Testis (tissue), 3 donors: ENCODE results near the gene GLIS1. TPM values are rescaled to one million over a fixed set of nuclear protein-coding genes. Genes with fewer than 3 reads are reported as not detected.

Source experiments
- DNase-seq: peaks from one replicate; pipeline ENCODE4 v3.0.0-alpha.2; 2019
- H3K27ac ChIP-seq, 2 donors: fragments of 200-600 bp; sonication (generic); one replicate each; pipeline ENCODE4 v1.5.1; 2019
- H3K27me3 ChIP-seq: fragments of 200-600 bp; sonication (generic); one replicate; pipeline ENCODE4 v1.5.1; 2019
- H3K36me3 ChIP-seq: fragments of 200-600 bp; sonication (generic); one replicate; pipeline ENCODE4 v1.5.1; 2017; ENCODE audit warnings: low read depth; ENCODE audit errors: missing control alignments
- H3K4me1 ChIP-seq: fragments of 200-600 bp; sonication (generic); one replicate; pipeline ENCODE4 v1.5.1; 2019
- H3K4me3 ChIP-seq, 2 donors: fragments of 200-600 bp; sonication (generic); one replicate each; pipeline ENCODE4 v1.5.1; 2017 to 2019
- H3K9me3 ChIP-seq: fragments of 200-600 bp; sonication (generic); one replicate; pipeline ENCODE4 v1.5.1; 2017
- POLR2A ChIP-seq: fragments of 450-650 bp; IDR thresholded peaks from one replicate; pipeline ENCODE4 v1.6.1; 2017; ENCODE audit warnings: antibody characterized with exemption, mild to moderate bottlenecking, moderate library complexity
- WGBS, 2 donors: methylation state at CpG; one replicate each; pipeline ENCODE4 v1.1.5; 2018; 5-methylcytosine and 5-hydroxymethylcytosine counted together
- intact Hi-C: fragments of 100-400 bp; cut with DNase I; formaldehyde crosslinking; loops from one replicate; pipeline ENCODE4 v1.15.1; 2023; ENCODE audit warnings: low total_unique reads
- polyA plus RNA-seq: library from polyadenylated mRNA; stranded (reverse); fragments of 350-450 nt; fragmentation: Illumina TruSeq; extraction: RNeasy Lipid Tissue Mini Kit (QIAGEN cat#74804); gene quantifications from one replicate; pipeline ENCODE4 v1.2.3, GENCODE V29; 2014; ENCODE audit warnings: low read depth, low replicate concordance; ENCODE audit not compliant: insufficient read depth
- total RNA-seq, 2 donors: library from RNA; depleted of rRNA; stranded (reverse); fragments of >200 nt; gene quantifications; one replicate each; pipeline ENCODE4 v1.2.3, GENCODE V29; 2016
- TF ChIP-seq, protein P1 (sequence below), 3 experiments: fragments of 450-650 bp in 2 of 3; fragments of 200-600 bp in 1 of 3; sonication (generic) in 1 of 3; IDR thresholded peaks; one replicate each; pipeline ENCODE4 v1.5.1; 2016 to 2019; ENCODE audit warnings: antibody characterized with exemption in 3 of 3, mild to moderate bottlenecking in 2 of 3, moderate library complexity in 1 of 3

The GLIS1 gene
- total and polyA plus RNA-seq, 3 donors from 2014 or later = 2.9 to 6.1 (median 3.8) TPM

DNA sequence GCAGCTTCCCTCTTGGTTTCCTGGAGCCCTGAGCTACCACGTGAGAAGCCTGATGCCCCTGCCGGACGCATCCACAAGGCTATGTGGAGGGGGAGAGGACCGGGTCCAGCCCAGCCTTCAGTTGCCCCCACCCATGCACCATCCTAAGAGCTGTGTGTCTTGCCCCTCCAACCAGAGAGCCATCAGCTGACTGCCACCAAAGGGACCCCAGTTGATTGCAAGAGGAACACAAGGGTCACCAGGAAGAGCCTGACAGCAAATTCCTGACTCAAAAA, 81.5 kb downstream of the GLIS1 start:
- Histone ChIP-seq H3K4me1 (no peaks in the 10 kb centered on the region), H3K27me3 (no peaks in the 10 kb centered on the region), H3K36me3 (no peaks in the 10 kb centered on the region), H3K9me3 (no peaks in the 10 kb centered on the region), H3K27ac (no peak overlapping the region), H3K4me3 (no peak overlapping the region)
- WGBS, 2 donors = 37% methylated on average over 4 of the region's 4 CpGs; no CpG with 5 or more reads in 1 of the 2 donors
- no peak for TF ChIP-seq POLR2A
- TF ChIP-seq, protein P1, sequence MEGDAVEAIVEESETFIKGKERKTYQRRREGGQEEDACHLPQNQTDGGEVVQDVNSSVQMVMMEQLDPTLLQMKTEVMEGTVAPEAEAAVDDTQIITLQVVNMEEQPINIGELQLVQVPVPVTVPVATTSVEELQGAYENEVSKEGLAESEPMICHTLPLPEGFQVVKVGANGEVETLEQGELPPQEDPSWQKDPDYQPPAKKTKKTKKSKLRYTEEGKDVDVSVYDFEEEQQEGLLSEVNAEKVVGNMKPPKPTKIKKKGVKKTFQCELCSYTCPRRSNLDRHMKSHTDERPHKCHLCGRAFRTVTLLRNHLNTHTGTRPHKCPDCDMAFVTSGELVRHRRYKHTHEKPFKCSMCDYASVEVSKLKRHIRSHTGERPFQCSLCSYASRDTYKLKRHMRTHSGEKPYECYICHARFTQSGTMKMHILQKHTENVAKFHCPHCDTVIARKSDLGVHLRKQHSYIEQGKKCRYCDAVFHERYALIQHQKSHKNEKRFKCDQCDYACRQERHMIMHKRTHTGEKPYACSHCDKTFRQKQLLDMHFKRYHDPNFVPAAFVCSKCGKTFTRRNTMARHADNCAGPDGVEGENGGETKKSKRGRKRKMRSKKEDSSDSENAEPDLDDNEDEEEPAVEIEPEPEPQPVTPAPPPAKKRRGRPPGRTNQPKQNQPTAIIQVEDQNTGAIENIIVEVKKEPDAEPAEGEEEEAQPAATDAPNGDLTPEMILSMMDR (IDR thresholded peaks at IDR 0.05) = no peak
- intact Hi-C loops = no loop called here
- DNase-seq = no peak

DNA sequence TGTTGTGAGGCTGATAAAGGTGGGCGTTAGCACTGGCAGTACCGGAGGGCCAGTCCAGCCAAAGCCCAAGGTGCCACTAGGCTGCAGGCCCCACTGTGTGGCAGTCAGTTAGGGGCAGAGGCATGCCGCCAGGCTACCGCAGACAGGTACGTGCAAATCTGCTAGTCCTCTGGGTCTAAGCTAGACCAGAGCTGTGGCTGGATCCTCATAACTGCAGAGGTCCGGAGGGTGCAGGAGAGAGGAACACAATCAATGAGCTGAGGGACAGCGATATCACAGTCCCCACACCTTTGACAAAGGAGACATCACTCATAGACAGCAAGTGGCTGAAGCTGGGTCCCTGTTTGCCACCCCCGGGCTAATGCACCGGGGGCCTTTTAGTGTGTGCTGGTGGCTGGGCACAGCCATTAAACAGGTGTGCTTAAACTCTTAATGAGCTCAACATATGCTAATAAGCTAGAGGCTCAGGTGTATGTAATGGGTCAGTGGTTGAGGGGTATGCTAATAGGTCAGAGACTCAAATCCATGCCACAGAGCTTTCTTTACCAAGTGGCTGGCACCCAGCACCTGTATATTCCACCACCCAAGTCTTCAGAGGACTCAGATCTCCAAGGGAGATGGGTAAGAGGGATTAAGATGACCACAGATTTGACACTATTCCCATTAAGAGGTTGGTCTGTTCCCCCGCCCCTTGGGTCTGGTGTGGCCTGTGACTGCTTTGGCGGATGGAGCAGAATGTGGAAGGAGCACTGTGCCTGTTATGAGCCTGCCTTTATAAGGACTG, 82.0 kb downstream of the GLIS1 start:
- H3K27ac ChIP-seq = no peak overlapping the region
- no peak for DNase-seq
- H3K27me3 ChIP-seq = no peaks in the 10 kb centered on the region
- 90 to 94% methylated on average over 9 to 11 of the region's 11 CpGs for WGBS, 2 donors
- intact Hi-C loops = no loop called here
- H3K36me3 ChIP-seq = no peaks in the 10 kb centered on the region
- TF ChIP-seq, protein P1 (IDR thresholded peaks at IDR 0.05) = no peak
- TF ChIP-seq POLR2A = no peak
- H3K9me3 ChIP-seq = no peaks in the 10 kb centered on the region
- no peaks in the 10 kb centered on the region for H3K4me1 ChIP-seq
- H3K4me3 ChIP-seq = no peak overlapping the region

DNA sequence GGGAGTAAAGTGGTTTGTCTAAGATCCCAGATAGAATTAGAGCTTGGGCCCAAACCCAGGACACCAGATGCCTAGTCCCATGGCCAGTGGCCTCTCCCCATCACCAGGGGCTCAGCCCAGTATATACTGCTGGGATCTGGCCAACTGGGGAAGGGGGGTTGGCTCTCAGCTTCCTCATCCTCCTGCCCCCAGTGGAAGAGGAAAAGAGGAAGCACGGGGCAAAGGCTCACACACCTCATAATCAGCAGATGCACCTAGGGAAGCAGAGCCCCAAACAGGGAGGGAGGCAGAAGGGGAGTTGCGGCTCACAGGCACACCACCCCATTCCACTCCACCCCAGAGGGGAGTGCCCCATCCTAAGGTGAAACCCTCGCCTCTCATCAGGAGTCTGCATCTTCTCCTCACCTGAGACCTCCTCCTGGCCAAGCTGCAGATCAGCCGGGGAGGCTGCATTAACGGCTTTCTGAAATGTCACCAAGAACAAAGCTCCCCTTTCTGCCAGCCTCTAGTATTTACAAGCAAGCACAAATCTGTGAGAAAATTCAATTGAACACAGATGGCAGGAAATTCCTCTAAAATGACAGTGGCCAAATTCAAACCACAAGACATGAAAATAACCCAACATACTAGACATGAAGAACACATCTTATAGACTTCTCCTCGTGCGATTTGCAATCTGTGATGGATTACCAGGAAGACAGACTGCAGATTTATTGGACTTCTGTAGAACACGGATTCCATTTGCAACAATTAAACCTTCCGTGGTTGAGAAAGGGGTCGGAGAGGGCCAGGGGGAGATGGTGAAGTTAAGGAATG, 82.8 kb downstream of the GLIS1 start:
- H3K4me1 ChIP-seq = no peaks in the 10 kb centered on the region
- DNase-seq = no peak
- intact Hi-C loops = no loop called here
- H3K27ac ChIP-seq = no peak overlapping the region
- TF ChIP-seq, protein P1 (IDR thresholded peaks at IDR 0.05) = no peak
- TF ChIP-seq POLR2A = no peak
- H3K4me3 ChIP-seq = no peak overlapping the region
- H3K27me3 ChIP-seq = no peaks in the 10 kb centered on the region
- 58 to 63% methylated on average over 10 of the region's 10 CpGs for WGBS, 2 donors
- no peaks in the 10 kb centered on the region for H3K9me3 ChIP-seq
- no peaks in the 10 kb centered on the region for H3K36me3 ChIP-seq

DNA sequence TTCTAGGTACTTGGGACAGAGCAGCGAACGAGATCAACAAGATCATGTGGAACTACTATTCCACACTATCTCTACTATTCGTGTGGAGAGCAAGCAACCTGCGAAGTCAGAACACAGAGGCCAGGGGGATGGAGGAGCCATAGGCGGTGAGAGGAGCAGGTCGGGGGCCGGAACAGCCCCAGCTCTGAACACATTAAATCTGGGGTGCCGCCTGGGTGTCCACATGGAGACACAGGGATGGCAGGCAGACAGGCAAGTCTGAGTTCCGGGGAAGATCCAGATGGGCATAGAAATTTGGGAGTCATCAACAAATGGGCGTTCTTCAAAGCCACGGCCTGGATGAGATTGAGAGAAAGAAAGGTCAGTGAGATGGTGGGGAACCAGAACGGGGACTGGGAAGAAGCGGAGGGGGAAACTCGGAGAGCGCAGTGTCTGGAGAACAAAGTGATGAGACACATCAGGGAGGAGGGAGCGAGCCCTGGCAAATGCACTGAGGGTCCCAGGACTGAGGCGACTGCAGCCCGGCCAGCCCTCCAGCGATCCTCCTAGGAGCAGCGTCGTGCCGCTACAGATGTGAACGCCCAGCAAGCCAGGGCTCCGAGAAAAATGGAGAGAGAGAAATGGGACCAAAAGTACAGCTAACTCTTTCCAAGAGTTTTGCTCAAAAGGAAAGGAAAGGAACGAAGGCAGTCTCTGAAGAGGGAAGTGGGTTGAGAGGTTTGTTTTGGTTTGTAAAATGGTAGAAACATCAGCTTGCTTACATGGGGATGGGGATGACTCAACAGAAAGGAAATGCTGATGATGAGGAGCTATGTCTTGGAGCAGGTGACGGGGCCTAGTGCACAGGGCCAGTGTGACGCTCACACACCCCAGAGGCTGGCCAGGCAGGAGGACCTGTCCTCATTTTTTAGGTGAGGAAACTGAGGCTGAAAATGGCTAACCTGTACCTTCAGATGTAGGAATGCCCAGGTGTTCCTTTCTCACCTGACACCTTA, 84.5 kb downstream of the GLIS1 start:
- WGBS, 2 donors = 78 to 84% methylated on average over 27 of the region's 27 CpGs
- DNase-seq = no peak

More for the DNA sequence above, 84.5 kb downstream of the GLIS1 start:
- TF ChIP-seq, protein P1 (IDR thresholded peaks at IDR 0.05) = no peak
- TF ChIP-seq POLR2A = no peak
- H3K36me3 ChIP-seq = no peaks in the 10 kb centered on the region
- H3K4me1 ChIP-seq = no peaks in the 10 kb centered on the region
- H3K27me3 ChIP-seq = no peaks in the 10 kb centered on the region
- no peak overlapping the region for H3K27ac ChIP-seq
- no peaks in the 10 kb centered on the region for H3K9me3 ChIP-seq
- H3K4me3 ChIP-seq = no peak overlapping the region
- intact Hi-C loops = no loop called here
